Muscle of back (tissue), 11 donors: ENCODE results near the gene SLC25A24. TPM values are rescaled to one million over a fixed set of nuclear protein-coding genes. Genes with fewer than 3 reads are reported as not detected.

Experiments
- DNase-seq, 3 donors: peaks; one replicate each; pipeline versions ENCODE4 v3.0.0 to v3.0.0-alpha.2; 2013
- polyA plus RNA-seq, 10 donors: library from polyadenylated mRNA; unstranded; fragments of 120-200 nt; gene quantifications; one replicate each; pipeline ENCODE4 v1.2.1, GENCODE V29; 2013; ENCODE audit not compliant: insufficient read length in 10 of 10

SLC25A24 gene
- polyA plus RNA-seq, 10 donors, result 32.6 to 59.9 (median 44.9) TPM

- no peak for DNase-seq
These were observed 92.0 kb downstream of the SLC25A24 start for GRCh38 chr1:108108119-108108518.

GRCh38 chr1:108107658-108108057 is 92.5 kb downstream of the SLC25A24 start:
- peak in 1 of 3 donors; percentile 31 for DNase-seq

DNA sequence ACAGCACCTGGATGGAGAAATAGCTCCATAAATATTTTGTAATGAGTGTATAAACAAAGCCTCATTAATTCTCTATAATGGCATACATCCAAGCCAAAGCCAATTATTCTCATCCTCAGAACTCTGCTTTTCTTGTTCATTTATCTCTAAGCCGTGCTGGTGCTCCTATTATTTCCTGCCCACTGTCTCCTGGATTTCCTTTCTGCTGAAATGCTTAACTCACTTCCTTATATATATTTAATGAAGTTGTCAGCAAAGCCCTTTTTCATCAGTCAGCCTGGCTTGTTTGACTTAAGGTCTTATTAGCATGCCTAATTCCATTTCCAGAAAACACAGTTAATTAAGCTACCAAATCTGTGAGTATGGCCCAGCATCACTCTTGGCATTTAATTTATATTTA is 93.4 kb downstream of the SLC25A24 start:
- no peak for DNase-seq

- no peak for DNase-seq
These were observed 100.0 kb downstream of the SLC25A24 start for GRCh38 chr1:108100148-108100547.

GRCh38 chr1:108097018-108097417 is 103.1 kb downstream of the SLC25A24 start:
- no peak for DNase-seq

DNA sequence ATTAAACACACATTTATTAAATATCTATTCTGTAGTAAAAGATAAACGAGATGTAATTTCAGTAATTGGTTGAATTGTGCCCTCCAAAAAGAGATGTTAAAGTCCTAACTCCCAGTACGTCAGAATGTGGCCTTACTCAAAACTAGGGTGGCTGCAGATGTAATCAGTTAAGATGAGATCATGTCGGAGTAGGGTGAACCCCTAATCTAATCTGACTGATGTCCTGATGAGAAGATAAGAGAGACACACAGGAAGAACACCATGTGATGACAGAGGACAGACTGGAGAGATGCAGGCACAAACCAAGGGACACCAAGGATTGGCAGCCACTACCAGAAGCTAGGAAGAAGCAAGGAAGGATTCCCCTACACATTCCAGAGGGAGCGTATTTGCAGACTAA is 104.1 kb downstream of the SLC25A24 start:
- no peak for DNase-seq

- peak; percentile 10 to 55 (median 44) for DNase-seq
These were observed 110.7 kb downstream of the SLC25A24 start for GRCh38 chr1:108089477-108089876.

DNA sequence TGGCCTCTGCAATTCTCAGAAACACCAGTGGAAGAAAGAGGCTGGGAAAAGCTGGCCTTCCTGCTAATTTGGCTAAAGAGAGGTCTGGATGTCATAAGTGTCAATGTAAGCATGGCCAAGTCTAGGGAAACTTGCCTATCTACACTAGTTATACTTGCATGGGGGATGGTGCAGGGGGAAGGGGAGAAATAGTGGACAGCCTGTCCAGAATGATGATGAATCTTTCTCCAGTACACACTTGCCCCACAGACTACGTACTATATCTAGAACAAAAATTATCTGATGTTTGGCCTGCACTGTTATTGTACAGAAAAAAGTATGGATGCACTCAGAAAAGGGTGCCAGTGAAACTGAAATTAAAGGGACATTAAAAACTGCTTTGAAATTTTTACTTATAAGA is 114.5 kb downstream of the SLC25A24 start:
- no peak for DNase-seq

- no peak for DNase-seq
These were observed 115.2 kb downstream of the SLC25A24 start for GRCh38 chr1:108084866-108085477.

Other genes with a start within 250 kb of the SLC25A24 start
- gene VAV3, start 235.2 kb downstream of the SLC25A24 start, polyA plus RNA-seq, result 1 to 10 TPM; 2.5 to 8.9 (median 5.3) TPM
- under 1 TPM in 1 of 10 donors, not detected in 9; 0.07 TPM for gene NBPF4, start 43.7 kb upstream of the SLC25A24 start, polyA plus RNA-seq
- not detected for gene NBPF6, start 250.0 kb upstream of the SLC25A24 start, polyA plus RNA-seq